Sigmoid colon (tissue), 4 donors: ENCODE results near the gene ADM.

Source experiments
- POLR2A ChIP-seq, 2 donors: fragments of 450-650 bp; IDR thresholded peaks; one replicate each; pipeline ENCODE4 v1.6.1; 2016; ENCODE audit warnings: antibody characterized with exemption in 2 of 2, mild to moderate bottlenecking in 2 of 2, moderate library complexity in 2 of 2
- POLR2AphosphoS5 ChIP-seq, 4 donors: sonication (generic); formaldehyde crosslinking; IDR thresholded peaks; one replicate each; pipeline ENCODE4 v1.6.1; 2017; ENCODE audit warnings: antibody characterized with exemption in 4 of 4
- TF ChIP-seq, protein P1 (sequence below), 4 experiments: fragments of 450-650 bp in 3 of 4; fragments of 200-600 bp in 1 of 4; IDR thresholded peaks; one replicate each; pipeline ENCODE4 v1.5.1; 2016 to 2019; ENCODE audit warnings: antibody characterized with exemption in 4 of 4, mild to moderate bottlenecking in 3 of 4, moderate library complexity in 2 of 4

GRCh38 chr11:10301656-10302358 is 3.1 kb upstream of the ADM start:
- TF ChIP-seq, protein P1, sequence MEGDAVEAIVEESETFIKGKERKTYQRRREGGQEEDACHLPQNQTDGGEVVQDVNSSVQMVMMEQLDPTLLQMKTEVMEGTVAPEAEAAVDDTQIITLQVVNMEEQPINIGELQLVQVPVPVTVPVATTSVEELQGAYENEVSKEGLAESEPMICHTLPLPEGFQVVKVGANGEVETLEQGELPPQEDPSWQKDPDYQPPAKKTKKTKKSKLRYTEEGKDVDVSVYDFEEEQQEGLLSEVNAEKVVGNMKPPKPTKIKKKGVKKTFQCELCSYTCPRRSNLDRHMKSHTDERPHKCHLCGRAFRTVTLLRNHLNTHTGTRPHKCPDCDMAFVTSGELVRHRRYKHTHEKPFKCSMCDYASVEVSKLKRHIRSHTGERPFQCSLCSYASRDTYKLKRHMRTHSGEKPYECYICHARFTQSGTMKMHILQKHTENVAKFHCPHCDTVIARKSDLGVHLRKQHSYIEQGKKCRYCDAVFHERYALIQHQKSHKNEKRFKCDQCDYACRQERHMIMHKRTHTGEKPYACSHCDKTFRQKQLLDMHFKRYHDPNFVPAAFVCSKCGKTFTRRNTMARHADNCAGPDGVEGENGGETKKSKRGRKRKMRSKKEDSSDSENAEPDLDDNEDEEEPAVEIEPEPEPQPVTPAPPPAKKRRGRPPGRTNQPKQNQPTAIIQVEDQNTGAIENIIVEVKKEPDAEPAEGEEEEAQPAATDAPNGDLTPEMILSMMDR (IDR thresholded peaks at IDR 0.05), result no peak
- TF ChIP-seq POLR2A (IDR thresholded peaks at IDR 0.05), result no peak
- TF ChIP-seq POLR2AphosphoS5 (IDR thresholded peaks at IDR 0.05), result no peak
